ENCODE measurements around the gene WARS2.

DNA sequence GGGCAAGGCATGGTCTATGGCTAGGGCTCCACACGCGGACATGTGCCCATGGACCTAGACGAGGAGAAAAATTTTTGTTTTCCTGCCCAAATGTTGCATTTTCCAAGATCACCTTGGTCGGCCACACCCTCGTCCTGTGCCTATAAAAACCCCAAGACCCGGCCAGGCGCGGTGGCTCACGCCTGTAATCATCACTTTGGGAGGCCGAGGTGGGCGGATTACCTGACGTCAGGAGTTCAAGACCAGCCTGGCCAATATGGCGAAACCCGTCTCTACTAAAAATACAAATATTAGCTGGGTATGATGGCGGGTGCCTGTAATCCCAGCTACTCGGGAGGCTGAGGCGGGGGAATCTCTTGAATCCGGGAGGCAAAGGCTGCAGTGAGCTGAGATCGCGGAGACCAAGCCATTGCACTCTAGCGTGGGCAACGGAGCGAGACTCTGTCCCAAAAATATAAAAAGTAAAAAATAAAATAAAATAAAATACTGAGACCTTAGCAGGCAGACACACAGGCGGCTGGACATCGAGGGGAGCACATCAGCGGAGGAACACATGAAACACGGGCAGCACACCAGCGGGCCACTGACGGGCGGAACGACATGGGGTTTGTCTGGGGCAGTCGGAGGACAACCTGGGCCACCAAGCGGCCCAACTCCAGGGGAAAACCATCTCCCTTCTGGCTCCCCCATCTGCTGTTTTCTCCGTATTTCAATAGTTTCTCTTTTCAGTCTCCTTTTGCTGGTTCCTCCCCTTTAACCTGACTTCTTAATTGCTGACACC, 91.6 kb downstream of the WARS2 start:
- TF ChIP-seq POLR2A (IDR thresholded peaks at IDR 0.05): no peak
- TF ChIP-seq, protein P1, sequence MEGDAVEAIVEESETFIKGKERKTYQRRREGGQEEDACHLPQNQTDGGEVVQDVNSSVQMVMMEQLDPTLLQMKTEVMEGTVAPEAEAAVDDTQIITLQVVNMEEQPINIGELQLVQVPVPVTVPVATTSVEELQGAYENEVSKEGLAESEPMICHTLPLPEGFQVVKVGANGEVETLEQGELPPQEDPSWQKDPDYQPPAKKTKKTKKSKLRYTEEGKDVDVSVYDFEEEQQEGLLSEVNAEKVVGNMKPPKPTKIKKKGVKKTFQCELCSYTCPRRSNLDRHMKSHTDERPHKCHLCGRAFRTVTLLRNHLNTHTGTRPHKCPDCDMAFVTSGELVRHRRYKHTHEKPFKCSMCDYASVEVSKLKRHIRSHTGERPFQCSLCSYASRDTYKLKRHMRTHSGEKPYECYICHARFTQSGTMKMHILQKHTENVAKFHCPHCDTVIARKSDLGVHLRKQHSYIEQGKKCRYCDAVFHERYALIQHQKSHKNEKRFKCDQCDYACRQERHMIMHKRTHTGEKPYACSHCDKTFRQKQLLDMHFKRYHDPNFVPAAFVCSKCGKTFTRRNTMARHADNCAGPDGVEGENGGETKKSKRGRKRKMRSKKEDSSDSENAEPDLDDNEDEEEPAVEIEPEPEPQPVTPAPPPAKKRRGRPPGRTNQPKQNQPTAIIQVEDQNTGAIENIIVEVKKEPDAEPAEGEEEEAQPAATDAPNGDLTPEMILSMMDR (IDR thresholded peaks at IDR 0.05): no peak
